Measurements from ENCODE around the gene CCR5AS.
"Not testable (repeated sequence)": the region's sequence is repeated elsewhere in the genome, so short reads cannot be mapped to it uniquely, and the experiment has no call there.

Gene CCR5AS

DNA sequence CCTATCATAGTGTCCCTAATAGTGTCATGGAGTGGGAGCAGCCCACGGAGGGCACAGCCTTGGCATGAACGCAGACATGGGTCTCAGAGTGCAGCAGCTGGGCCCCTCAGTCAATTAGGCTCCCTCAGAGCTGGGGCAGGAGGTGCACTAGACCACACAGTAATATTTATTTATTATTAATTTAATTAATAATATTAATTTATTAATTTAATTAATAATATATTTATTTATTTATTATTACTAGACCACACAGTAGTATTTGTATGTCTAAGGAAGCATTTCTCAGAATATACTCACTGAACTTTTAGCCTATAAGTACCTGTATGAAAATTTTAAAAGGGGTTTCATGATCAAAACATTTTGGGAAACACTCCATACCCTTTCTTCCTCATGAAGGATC lies 5.3 kb downstream of the CCR5AS start:
- DNase-seq: no peak

DNA sequence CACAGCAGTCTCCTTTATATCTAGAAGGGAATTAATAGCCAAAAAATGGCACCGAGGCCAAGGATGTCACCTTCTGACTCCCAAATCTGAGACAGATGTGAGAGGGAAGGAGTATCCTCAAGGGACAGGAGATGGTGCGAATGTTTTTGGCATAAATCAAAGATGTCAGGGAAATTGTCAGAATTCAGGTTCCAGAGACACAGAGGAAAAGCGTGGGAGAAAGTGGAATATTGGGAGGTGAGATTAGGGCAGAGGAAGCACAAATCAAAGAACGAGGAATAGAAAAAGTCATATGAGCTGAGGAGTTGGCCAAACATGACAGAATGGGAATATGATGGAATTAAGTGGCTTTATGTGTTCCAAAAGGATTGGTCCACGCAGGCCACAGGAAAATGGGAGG lies 6.0 kb downstream of the CCR5AS start:
- DNase-seq: no peak

DNA sequence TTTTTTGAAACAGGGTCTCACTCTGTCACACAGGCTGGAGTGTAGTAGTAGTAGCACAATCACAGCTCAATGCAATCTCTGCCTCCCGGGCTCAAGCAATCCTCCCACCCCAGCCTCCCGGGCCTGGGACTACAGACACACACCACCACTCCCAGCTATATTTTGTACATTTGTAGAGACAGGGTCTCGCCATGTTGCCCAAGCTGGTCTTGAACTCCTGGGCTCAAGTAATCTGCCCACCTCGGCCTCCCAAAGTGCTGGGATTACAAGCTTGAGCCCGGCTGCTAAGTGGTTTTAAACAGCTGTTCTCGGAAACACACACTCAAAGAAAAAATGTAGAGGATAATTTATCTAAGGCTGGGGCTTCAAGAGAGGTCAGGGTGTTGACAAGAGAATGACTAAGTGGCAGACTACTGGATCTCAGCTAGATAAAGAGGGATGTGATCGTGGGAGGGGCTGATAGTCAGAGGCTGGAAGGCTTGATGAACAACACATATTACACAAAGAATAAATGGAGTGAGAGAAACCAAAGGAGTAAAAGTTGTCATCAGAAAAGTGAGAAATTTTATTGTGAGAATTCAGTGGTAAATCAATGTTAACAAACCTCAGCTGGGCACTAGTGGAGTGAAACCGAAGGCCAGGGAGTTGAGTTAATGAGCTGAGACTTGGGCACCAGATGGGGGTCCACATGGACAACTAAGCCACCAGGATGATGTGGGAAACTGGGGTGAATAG lies 6.7 kb downstream of the CCR5AS start:
- no peak for DNase-seq

DNA sequence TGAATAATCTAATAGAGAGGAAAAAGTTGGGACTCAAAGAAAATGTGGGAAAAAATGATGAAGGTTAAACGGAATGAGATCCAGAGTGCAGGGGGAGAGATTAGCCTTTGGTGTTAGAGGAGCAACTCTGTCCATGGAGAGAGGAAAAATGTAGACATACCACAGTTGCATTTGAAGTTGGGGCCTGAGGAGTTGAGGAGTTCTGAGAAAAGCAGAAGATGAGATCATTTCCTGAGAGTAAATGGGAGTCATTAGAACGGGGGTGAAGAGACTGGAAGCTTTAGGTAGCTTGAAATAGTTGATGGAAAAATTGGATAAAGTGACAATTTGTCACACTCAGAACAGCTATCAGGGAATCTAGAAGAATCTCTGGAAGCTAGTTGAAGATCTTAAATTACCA lies 7.3 kb downstream of the CCR5AS start:
- no peak for DNase-seq

DNA sequence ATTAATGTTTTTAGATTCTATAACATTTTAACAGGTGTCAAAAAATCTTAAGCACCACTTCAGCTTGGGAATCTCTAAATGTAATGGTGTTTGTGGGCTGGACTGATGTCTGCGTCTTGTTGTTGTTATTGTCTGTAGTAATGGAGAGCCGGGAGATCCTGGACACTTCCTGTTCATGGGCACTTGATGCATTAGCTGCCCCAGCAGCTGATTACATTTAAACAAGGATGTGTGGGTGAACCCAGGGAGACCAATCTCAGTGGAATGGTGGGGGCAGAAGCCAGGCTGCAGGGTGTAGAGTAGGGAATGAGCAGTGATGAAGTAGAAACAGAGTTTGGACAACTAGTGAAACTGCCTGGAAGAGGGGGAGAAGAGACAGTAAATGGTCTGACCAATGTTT lies 7.8 kb downstream of the CCR5AS start:
- no peak for DNase-seq

DNA sequence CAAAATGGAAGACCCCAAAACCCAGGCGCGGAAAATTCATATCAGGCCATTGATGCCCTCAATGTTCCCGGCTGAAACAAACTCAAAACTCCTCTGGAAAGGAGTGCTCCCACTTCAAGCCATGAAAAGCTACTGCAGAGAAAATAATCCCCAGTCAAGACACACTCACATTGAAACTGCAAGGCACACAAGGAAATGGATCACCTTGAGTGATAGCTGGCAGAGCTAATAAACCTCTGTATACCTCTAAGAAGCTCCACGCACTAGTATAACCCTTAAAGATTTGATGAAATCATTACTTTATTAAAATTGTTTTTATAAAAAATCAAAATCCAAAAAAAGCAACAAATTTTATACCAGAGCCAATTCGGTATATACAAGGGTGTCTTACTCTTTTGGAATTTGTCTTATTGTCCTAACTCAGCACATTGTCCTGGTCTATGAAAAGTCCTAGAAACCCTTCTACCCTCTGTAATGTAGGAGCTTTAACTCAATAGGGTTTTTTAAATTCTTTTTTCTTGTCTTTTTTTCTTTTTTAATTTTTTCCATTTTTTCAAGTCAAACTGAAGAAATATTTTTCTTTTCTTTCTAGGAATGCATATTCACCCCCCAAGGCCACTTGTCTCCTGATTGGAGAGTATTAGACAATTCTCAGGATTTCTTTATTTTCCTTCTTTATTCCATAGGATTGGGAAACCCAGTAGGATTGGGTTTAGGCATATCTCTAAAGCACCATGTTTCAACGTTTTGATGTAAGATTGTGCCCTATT lies 8.5 kb downstream of the CCR5AS start:
- DNase-seq: no peak

DNA sequence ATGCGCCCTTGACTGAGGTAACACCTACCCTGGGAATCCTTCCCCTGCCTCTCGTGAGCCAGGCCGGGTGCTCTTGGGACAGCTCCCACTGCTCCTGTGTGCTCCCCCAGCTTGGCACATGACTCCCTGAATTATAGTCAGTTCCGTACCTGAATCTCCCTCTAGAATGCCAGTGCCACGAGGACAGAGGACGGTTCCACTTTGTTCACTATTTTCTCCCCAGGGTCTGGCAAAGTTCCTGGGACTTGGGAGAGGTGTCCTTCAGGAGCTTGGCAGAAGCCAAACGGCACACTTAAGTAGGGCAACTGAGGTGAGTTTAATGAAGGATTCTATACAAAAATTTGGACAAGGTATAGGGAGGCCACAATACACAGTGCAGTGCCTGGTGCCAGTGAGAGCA lies 9.8 kb downstream of the CCR5AS start:
- DNase-seq: no peak

DNA sequence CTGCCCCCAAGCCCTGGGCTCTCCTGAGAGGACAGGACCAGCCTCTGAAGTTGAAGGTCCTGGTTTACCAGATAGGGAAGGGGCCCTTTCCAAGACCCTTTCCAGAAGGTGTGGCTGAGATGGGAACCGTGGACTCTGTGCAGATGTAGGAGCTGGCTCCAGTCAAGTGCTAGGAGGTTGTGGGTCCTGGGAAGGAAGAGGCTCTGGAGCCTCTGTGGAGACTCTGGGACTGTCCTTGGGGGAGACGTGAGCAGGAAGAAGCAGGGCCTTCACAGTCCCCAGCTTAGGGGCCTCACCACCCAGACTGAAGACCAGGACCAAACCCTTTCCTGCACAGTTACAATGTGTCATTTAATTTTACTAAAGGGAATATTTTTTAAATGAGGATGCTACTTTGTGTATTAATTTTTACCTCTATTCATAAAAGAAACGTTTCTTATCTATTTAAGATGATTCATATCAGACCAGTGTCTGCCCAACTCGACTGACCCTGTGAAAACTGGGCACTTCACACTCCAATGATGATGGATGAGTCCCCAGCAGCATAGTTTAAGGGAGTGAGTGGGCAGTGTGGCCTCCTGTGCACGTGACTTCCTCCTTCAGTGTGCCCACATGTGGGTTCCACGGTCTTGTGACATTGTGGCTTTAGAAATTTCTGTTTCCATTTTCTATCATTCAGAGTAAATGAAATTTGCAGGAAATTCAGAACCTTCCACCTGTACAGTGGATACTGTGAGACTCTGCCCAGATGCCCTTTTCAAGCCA lies 10.9 kb downstream of the CCR5AS start:
- DNase-seq: no peak

DNA sequence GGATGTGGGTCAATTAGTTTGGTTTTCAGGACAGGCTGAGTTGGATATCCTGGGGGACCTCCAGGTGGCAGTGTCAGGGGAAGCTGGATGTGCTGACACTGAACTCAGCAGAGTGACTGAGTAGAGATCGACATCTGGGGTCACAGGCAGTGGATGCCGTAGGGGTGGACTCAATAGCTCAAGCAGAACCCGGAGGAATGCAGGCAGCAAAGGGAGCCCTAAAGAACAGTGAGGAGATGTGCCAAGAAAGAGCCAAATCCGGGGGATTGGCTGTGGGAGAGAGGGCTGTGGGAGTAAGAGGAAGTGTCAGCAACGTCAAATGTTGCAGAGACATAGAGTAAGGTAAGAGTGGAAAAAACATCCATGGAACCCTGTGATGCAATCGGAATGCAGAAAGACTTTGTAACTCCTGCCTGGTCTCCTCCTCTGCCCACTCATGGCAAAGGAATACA lies 11.6 kb downstream of the CCR5AS start:
- no peak for DNase-seq

DNA sequence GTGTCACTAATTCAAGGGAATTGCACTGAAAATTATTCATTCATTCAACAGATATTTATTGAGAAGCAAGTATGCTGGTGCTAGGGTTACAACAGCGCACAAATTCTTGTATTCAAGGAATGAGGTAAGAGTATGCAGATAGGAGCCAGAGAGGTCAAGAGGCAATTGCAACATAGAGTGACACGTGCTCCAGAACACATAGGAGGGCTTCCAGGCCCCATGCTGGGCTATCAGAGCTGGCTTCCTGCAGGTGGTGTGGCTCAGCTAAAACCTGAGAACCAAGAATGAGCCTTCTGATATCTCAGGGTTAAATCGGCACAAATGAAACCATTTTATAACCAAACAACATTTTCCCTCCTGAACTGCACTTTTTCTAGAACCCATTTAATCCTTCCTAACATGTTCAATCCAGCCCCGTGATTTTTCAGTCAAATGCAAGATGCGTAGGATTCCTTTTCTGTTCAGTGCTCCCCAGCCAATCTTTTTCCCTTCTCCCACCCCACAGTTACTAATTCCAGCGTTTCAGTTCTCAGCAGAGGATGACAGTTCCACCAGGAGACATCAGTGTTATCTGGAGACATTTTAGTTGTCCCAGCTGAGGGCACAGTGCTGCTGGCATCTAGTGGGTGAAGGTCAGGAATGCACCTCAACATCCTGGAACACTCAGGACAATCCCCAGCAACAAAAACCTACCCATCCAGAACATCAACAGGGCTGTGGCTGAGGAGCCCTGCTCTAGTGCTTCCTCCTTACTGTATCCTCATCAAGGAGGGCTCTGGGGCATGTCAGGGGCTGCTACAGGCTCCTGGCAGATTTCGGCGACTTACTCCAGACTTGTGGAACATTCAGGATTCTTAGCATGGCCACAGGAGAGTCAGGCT lies 13.1 kb downstream of the CCR5AS start:
- no peak for DNase-seq

DNA sequence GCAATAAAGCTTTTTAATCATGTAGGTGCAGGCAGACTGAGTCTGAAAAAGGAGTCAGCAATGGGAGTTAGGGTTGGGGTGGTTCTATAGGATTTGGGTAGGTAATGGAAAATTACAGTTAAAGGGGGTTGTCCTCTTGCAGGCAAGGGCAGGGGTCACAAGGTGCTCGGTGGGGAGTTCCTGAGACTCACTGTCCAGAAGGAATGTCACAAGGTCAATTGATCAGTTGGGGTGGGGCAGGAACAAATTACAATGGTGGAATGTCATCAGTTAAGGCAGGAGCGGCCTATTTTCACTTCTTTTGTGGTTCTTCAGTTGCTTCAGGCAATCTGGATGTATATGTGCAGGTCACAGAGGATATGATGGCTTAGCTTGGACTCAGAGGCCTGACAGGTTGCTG lies 13.9 kb downstream of the CCR5AS start:
- DNase-seq: no peak

DNA sequence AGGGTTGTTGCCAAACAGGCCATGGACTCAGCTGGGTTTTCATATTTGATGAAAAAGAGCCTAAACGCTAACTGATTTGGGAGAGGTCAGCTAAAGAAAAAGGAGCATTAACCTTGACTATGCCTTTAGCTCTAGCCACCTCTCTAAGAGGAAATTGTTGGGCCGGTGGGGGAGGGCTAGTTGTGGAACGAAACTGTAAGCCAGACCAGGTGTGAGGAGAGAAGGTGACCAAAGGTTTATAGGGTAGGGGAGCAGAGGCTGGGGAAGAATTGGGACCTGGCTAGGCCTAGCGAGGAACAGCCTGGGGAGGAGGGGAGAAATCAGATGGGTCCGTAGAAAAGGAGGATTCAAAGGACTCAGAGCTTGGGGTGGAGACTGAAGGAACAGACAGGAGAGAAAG lies 15.3 kb downstream of the CCR5AS start:
- not testable (repeated sequence) for DNase-seq

DNA sequence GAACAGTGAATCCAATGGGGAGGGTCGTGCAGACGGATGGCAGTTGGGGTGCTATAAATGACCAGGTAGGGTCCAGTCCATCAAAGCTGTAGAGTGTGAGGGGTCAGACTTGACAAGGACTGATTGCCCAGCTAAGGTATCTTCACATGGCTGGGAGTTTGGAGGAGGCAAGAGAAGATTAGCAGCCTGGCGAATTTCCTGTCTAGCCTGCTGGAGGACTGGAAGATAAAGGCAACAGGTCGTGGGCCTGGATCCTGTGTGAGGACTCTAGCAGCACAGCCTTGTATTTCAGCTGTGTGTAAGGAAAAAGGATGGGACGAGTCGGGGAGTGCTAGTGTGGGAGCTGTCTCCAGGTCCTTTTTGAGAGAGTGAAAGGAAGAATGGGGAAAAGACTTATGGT lies 17.6 kb downstream of the CCR5AS start:
- no peak for DNase-seq

DNA sequence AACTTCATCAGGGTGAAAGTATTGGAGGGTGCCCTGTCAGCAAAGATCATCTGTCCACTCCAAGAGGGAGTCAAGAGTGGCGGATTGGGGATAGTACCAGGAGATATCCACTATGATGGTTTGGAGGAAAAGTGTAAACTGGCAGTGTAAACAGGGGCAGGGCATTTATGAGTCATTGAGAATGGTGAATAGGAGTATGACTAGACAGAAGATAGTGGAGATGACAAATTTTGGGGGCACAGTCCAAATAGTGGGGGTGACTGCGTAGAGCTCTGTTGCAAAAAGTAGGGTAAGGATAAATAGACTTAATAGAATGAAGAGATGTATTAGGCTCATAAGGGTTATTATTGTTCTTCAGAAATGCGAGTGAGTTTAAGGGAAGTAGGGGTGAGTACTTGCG lies 18.0 kb downstream of the CCR5AS start:
- DNase-seq: not testable (repeated sequence)

DNA sequence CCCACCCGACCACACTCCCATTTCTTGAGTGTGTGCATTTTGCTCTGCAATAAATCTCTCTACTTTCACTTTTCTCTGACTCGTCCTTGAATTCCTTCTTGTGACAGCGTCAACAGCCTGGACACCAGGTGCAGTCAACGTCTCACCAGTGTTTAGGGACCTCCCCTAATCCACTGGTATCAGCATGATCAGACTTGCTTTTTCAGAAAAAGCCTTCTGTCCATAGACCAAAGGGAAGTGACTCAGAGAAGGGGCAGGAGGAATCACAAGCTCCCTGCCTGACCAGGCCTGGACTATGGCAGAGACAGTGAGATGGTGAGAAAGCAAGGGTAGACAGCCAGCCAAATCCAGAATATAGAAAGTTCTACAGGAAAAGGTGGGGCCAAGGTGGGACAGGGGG lies 20.7 kb downstream of the CCR5AS start:
- DNase-seq: no peak

DNA sequence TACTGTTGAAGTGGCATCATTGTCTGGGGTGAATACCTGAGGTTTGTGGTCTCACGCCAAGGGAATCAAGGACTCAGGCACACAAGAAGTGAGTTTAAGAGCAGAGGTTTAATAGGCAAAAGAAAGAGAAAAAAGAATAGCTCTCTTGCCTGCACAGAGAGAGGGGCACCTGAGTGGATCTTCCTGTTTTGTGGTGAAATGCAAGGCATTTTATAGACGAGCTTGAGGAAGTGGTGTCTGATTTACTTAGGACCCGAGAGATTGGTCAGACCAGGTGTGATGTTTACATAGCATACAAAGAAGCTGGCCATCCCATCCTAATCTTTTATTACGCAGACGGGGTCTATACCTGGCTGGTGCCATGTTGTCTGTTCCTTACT lies 22.9 kb downstream of the CCR5AS start:
- no peak for DNase-seq

DNA sequence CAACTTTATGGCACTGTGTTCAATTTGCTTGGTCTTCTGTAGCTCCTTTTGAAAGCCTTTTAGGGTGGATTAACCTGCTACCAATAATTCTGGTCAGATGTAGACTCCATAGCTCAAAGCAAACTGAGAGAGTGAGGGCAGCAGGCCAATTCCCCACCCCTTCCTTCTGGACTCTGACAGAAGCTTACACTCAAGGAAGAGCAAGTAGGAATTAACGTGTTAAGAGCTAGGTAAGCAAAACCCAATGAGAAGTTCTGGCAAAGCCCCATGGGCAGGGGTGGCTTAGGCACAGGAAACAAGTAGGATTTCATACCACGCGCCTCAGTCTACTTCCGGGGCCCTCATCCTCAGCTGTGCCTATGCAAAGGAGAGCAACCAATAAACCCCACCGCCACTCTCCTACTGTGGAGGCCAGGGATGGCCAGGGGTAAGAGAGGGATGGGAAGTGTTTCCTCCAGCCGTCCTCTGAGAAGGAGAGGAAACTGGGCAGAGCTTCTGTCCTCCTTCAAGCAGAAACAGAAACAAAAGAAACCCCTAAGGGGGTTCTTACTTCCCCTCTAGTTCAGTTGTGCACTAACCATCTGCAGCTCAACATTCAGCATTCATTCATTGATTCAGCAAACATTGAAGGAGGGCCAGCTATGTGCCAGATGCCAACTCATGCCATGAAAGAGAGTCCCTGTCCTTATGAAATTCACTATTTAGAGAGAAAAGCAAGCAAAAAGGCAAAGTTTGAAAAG lies 23.5 kb downstream of the CCR5AS start:
- no peak for DNase-seq

DNA sequence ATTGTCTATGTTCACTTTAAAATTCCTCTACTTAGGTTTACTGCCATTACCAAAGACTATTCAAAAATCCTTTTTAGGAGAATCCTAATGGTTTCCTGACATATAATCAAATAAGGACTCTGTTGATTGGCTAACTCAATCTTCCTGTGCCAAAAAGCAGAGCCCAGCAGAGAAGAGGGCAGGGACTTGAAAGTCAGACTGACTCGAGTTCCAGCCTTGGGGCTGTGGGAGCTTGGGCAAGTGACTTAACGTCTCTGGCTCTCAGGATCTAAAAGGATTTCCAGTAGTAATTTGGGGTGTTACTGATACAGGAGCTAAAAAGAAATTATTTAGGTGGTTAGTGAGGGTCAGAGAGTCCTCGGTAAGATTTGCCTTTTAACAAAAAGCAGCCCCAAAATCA lies 25.2 kb downstream of the CCR5AS start:
- no peak for DNase-seq

DNA sequence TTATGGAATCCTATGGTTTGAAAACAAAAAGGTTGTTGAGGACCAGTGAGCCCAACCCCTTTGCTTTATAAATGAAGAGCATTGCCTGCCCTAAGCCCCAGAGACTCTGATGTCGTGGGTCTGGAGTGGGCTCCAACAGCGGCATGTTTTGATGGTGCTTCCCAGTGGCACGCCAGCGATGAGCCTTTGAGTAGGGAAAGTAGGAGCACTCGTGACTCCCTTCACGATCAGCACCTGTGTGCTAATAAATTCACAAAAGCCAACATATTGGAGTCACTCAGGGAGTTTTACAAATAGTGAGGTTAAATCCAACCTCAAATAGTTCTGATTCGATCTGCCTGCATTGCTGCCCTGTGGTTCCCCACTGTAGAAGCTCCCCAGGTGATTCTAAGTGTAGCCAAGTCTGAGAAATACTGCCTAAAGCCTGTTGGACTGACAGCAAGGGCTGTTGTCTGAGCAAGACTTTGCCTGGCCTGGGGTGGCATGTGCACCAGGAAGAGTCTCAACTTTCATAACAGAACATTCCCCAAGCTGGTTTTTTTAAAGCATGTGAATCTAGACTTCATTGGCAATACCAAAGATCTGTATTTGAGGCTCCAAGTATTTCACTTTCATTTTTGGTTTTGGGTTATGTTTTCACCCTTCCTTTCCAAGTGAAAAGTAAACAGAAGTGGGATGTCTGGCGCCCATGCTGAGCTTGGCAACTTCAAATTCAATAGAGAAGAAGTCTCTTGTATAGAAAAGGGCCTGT lies 26.2 kb downstream of the CCR5AS start:
- DNase-seq: no peak

DNA sequence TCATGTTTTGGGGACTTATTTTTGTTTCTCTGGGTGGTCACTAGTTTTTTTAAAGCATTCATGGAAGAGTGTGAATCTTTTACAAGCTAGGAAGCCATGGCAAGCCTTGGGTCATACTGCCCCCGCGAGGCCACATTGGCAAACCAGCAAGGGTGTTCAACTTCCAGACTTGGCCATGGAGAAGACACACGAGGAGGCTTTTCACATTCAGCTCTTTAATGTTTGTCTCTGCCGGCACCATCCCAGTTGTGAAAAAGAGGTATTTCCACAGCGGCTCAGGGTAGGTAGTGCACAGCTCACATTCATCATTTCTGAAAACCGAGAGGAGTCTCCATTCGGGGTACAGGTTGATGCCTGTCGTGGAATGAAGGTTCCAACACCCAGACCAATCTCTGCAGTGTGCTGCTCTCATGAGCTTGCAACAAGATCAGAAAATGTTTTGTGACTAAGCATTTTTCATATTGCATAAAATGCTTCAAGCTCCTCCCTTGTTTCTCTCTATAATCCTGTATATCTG lies 28.4 kb downstream of the CCR5AS start:
- DNase-seq: peak; percentile 64

DNA sequence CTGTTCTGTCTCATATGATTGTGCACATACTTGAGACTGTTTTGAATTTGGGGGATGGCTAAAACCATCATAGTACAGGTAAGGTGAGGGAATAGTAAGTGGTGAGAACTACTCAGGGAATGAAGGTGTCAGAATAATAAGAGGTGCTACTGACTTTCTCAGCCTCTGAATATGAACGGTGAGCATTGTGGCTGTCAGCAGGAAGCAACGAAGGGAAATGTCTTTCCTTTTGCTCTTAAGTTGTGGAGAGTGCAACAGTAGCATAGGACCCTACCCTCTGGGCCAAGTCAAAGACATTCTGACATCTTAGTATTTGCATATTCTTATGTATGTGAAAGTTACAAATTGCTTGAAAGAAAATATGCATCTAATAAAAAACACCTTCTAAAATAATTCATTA lies 31.1 kb downstream of the CCR5AS start:
- no peak for DNase-seq
